Chondrocyte (in vitro differentiated cells): ENCODE measurements around the gene RBM34. TPM values are rescaled to one million over a fixed set of nuclear protein-coding genes. Genes with fewer than 3 reads are reported as not detected.
A peak's percentile ranks its signal among the peaks of the same experiment; 100 is the strongest.
"Not testable (repeated sequence)": the region's sequence is repeated elsewhere in the genome, so short reads cannot be mapped to it uniquely, and the experiment has no call there.

Source experiments
- DNase-seq: peaks from one replicate; pipeline ENCODE4 v3.0.0; 2021; ENCODE audit warnings: mixed read lengths, low spot score
- H3K27ac Mint-ChIP-seq: one replicate; pipeline ENCODE4 v1.8.0; 2021; ENCODE audit warnings: mild to moderate bottlenecking, moderate library complexity, mixed read lengths; ENCODE audit not compliant: unreplicated experiment
- H3K27me3 Mint-ChIP-seq: 2 replicates; pipeline ENCODE4 v1.8.0; 2021; ENCODE audit warnings: low read depth, mixed read lengths
- H3K36me3 Mint-ChIP-seq: 2 replicates; pipeline ENCODE4 v1.8.0; 2021; ENCODE audit warnings: low read depth, mixed read lengths
- H3K4me1 Mint-ChIP-seq: 2 replicates; pipeline ENCODE4 v1.8.0; 2021; ENCODE audit warnings: low read depth, mild to moderate bottlenecking, mixed read lengths
- H3K4me3 Mint-ChIP-seq: one replicate; pipeline ENCODE4 v1.8.0; 2021; ENCODE audit warnings: mild to moderate bottlenecking, moderate library complexity, mixed read lengths; ENCODE audit not compliant: unreplicated experiment
- H3K9me3 Mint-ChIP-seq: 2 replicates; pipeline ENCODE4 v1.8.0; 2021; ENCODE audit warnings: low read depth, mixed read lengths
- total RNA-seq: library from RNA; stranded (reverse); gene quantifications from 3 replicates; pipeline ENCODE4 v1.2.1, GENCODE V29; 2021
- TF ChIP-seq, protein P1 (sequence below): fragments of 200-600 bp; sonication (generic); IDR thresholded peaks from 2 replicates; pipeline ENCODE4 v1.5.0; 2021; ENCODE audit warnings: antibody characterized with exemption, mild to moderate bottlenecking, moderate library complexity

The RBM34 gene
- total RNA-seq, 1 donor from 2014 or later: 67.6 TPM

DNA sequence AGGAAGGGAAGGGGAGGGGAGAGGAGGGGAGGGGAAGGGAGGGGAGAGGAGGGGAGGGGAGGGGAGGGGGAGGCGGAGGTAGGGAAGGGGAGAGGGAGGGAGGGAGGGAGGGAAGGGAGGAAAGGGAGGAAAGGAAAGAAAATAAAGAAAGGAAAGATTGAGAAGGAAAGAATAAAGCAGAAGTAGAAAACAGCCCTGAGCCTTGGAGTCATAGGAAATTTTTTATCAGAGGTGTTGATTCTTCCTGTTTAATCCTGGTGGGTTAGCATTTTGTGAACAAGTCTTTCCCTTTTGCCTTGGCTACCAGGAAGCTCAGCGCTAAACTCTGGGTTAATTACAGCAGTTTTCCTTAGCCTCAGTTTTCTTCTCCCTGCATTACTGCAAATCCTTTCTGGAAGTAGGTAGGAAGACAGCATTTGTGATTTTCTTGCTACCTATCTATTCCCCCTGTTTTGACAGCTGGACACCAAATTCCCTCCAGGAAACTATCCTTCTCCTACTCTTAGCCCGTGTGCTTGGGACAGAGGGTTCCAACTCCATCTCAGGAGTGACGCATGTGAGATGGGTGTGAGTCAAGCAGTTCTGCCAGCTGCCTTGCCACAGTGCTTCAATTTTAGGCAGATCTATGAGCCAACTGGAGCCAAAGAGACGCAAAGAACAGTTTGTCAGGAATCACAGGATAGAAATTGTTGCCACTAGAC, 59.3 kb downstream of the RBM34 start:
- DNase-seq: no peak
- Mint-ChIP-seq H3K27ac (no peak overlapping the region), H3K36me3 (no peaks in the 10 kb centered on the region), H3K4me3 (no peak overlapping the region), H3K27me3 (no peaks in the 10 kb centered on the region), H3K4me1 (peaks cover 15% of the 10 kb centered on the region), H3K9me3 (no peaks in the 10 kb centered on the region)
- TF ChIP-seq, protein P1, sequence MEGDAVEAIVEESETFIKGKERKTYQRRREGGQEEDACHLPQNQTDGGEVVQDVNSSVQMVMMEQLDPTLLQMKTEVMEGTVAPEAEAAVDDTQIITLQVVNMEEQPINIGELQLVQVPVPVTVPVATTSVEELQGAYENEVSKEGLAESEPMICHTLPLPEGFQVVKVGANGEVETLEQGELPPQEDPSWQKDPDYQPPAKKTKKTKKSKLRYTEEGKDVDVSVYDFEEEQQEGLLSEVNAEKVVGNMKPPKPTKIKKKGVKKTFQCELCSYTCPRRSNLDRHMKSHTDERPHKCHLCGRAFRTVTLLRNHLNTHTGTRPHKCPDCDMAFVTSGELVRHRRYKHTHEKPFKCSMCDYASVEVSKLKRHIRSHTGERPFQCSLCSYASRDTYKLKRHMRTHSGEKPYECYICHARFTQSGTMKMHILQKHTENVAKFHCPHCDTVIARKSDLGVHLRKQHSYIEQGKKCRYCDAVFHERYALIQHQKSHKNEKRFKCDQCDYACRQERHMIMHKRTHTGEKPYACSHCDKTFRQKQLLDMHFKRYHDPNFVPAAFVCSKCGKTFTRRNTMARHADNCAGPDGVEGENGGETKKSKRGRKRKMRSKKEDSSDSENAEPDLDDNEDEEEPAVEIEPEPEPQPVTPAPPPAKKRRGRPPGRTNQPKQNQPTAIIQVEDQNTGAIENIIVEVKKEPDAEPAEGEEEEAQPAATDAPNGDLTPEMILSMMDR: no peak

DNA sequence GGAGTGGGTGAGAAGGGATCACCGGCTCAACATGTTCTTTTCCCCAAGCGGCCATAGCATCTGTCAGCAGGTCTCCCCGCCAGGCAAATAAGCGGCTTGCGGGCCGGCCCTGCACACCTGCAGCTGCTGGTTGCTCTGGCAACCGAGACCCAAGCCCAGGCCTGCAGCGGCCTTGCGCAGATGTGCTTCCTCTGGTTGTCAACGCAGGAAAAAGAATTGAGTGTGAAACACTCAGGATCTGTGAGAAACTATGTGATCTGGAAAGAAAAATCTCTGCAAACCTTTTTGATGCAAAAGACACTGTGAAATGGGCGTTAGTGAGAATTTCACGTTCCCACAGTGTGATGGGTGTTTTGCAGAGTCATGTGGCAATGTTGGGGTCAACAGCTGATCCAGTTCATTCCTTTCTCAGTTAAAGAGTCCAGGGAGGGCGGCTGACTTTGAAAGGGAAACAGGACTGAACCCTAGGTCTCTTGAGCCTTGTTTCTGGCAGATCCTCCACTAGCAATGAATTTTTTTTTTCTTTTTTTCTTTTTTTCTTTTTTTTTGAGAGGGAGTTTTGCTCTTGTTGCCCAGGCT, 60.8 kb downstream of the RBM34 start:
- no peak overlapping the region for H3K27ac Mint-ChIP-seq
- no peak overlapping the region for H3K4me3 Mint-ChIP-seq
- no peaks in the 10 kb centered on the region for H3K36me3 Mint-ChIP-seq
- TF ChIP-seq, protein P1: no peak
- peak; percentile 82 for DNase-seq
- H3K9me3 Mint-ChIP-seq: no peaks in the 10 kb centered on the region
- no peaks in the 10 kb centered on the region for H3K27me3 Mint-ChIP-seq
- H3K4me1 Mint-ChIP-seq: peaks cover 15% of the 10 kb centered on the region

DNA sequence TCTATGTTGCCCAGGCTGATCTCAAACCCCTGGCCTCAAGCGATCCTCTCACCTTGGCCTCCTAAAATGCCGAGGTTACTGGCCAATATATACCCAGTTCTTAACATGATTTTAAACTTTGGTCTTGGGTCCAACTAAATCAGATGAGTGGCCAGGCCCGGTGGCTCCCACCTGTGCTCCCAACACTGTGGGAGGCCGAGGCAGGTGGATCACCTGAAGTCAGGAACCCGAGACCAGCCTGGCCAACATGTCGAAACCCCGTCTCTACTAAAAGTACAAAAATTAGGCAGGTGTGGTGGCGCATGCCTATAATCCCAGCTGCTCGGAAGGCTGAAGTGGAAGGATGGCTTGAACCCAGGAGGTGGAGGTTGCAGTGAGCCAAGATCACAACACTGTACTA, 62.1 kb downstream of the RBM34 start:
- no peak for DNase-seq
- Mint-ChIP-seq H3K4me1 (peaks cover 3% of the 10 kb centered on the region), H3K27ac (no peak overlapping the region), H3K36me3 (no peaks in the 10 kb centered on the region), H3K27me3 (no peaks in the 10 kb centered on the region), H3K4me3 (no peak overlapping the region), H3K9me3 (no peaks in the 10 kb centered on the region)
- TF ChIP-seq, protein P1: no peak

DNA sequence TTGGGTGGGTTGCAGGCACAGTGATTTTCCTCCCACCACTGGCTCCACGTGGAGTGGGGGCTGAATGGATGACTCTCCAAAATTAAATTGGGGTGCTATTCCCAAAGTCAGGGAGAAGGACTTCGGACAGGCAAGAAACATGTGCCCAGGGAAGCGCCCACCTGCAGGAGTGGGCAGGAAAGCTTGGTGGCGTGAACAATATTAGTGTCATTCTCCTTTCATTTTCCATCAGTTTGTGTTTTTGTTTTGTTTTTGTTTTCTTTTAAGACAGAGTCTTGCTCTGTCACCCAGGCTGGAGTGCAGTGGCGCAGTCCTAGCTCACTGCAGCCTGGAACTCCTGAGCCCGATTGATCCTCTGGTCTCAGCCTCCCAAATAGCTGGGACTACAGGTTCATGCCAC, 62.5 kb downstream of the RBM34 start:
- Mint-ChIP-seq H3K9me3 (no peaks in the 10 kb centered on the region), H3K27ac (no peak overlapping the region), H3K4me1 (peaks cover 5% of the 10 kb centered on the region), H3K27me3 (no peaks in the 10 kb centered on the region), H3K36me3 (no peaks in the 10 kb centered on the region), H3K4me3 (no peak overlapping the region)
- no peak for DNase-seq
- TF ChIP-seq, protein P1: no peak

DNA sequence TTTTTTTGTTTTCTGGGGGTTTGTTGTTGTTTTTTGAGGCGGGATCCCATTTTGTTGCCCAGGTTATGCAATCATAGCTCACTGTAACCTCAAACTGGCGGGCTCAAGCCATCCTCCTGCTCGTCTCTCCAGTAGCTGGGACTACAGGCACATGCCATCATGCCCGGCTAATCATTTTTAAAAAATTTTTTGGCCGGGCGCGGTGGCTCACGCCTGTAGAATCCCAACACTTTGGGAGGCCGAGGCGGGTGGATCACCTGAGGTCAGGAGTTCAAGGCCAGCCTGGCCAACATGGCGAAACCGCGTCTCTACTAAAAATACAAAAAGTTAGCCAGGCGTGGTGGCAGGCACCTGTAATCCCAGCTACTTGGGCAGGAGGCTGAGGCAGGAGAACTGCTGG, 63.5 kb downstream of the RBM34 start:
- H3K27ac Mint-ChIP-seq, H3K4me3 Mint-ChIP-seq, DNase-seq, H3K4me1 Mint-ChIP-seq, H3K27me3 Mint-ChIP-seq, H3K36me3 Mint-ChIP-seq, H3K9me3 Mint-ChIP-seq: not testable (repeated sequence)
